H1 (cell line): ENCODE measurements around the gene ASXL1. TPM values are rescaled to one million over a fixed set of nuclear protein-coding genes. Genes with fewer than 3 reads are reported as not detected.

Source experiments
- POLR2A ChIP-seq, 2 experiments: IDR thresholded peaks; 1 replicate in 1 of 2; 2 replicates in 1 of 2; pipeline ENCODE4 v1.6.1; 2011; ENCODE audit warnings: low read depth in 2 of 2, low read length in 2 of 2, mild to moderate bottlenecking in 2 of 2; ENCODE audit errors: control extremely low read depth in 1 of 2
- SUZ12 ChIP-seq: fragments of 200-600 bp; sonication (generic); IDR thresholded peaks from 2 replicates; pipeline ENCODE4 v1.6.1; 2012; ENCODE audit warnings: mild to moderate bottlenecking, inconsistent platforms, low read length, moderate library complexity, mixed read lengths
- TEAD4 ChIP-seq: IDR thresholded peaks from 2 replicates; pipeline ENCODE4 v1.6.1; 2012; ENCODE audit warnings: low read depth, low read length, inconsistent platforms, mixed read lengths
- polyA plus RNA-seq, 7 experiments: library from polyadenylated mRNA; depleted of rRNA in 3 of 7; stranded (reverse) in 5 of 7; unstranded in 2 of 7; fragments of >200 nt in 5 of 7; fragments of 200-250 nt in 2 of 7; gene quantifications; 1 replicate in 5 of 7; 2 replicates in 1 of 7; 4 replicates in 1 of 7; pipeline versions ENCODE4 v1.2.1 to v1.2.3, GENCODE V29; 2011 to 2013; ENCODE audit warnings: missing spikeins in 2 of 7, mixed read lengths in 2 of 7
- total RNA-seq: library from RNA; stranded (reverse); fragmentation: NEBNext Ultra II Directional; extraction: Animal tissue kit (Norgen Biotek cat#: 25700); gene quantifications from 2 replicates; pipeline ENCODE4 v1.2.1, GENCODE V29; 2021
- TF ChIP-seq, protein P1 (sequence below): IDR thresholded peaks from 2 replicates; pipeline ENCODE4 v1.6.1; 2011; ENCODE audit warnings: low read length, improper control_type of control experiment

The ASXL1 gene
- total and polyA plus RNA-seq, 2 of the 8 experiments (the other 6 are each of a cell fraction or from before 2014, with no cell fraction given) = 10.6 to 26.5 TPM

DNA sequence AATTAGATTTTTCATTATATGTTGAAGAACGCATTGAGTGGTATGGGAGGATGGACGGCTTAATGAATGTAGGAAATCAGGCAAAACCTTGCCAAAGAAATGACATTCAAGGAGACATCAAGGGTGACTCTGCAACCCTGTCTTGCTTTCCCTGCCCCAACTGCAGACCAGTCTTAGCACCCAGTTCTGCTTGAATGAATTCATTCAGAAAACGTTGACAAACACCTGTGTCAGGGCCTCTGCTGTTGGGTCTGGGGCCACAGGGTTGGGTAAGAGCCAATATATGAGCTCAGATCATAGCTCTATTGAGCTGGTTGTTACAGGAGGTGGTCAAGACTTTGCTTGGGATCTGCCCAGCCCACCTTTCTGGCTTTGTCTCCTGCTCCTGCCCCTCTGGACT lies 7.7 kb upstream of the ASXL1 start (continued):
- TF ChIP-seq, protein P1, sequence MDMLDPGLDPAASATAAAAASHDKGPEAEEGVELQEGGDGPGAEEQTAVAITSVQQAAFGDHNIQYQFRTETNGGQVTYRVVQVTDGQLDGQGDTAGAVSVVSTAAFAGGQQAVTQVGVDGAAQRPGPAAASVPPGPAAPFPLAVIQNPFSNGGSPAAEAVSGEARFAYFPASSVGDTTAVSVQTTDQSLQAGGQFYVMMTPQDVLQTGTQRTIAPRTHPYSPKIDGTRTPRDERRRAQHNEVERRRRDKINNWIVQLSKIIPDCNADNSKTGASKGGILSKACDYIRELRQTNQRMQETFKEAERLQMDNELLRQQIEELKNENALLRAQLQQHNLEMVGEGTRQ = no peak
- TF ChIP-seq TEAD4 (no peak), POLR2A (IDR thresholded peaks at IDR 0.05; ENCODE audit: control extremely low read depth in 1 of 2, low read depth in 2 of 2, low read length in 2 of 2) (no peak), SUZ12 (no peak)
- TF ChIP-seq, all 59 proteins: peak for 0
